Spinal cord (tissue), 10 donors: Measurements from ENCODE around the gene SEZ6L2. TPM values are rescaled to one million over a fixed set of nuclear protein-coding genes. Genes with fewer than 3 reads are reported as not detected.
A peak's percentile ranks its signal among the peaks of the same experiment; 100 is the strongest.

Experiments
- DNase-seq, 6 donors: peaks; one replicate each; pipeline versions ENCODE4 v3.0.0 to v3.0.0-alpha.2; 2013 to 2015; ENCODE audit warnings: low spot score in 6 of 6, low read depth in 4 of 6
- H3K27ac ChIP-seq: one replicate; pipeline ENCODE4 v1.5.1; 2013; ENCODE audit warnings: low read depth, low read length, control low read depth
- H3K27me3 ChIP-seq: one replicate; pipeline ENCODE4 v1.6.1; 2013; ENCODE audit warnings: low read length; ENCODE audit not compliant: control insufficient read depth, insufficient read depth
- H3K36me3 ChIP-seq: one replicate; pipeline ENCODE4 v1.6.1; 2013; ENCODE audit warnings: low read length; ENCODE audit not compliant: control insufficient read depth, insufficient read depth
- H3K4me1 ChIP-seq: one replicate; pipeline ENCODE4 v1.6.1; 2013; ENCODE audit warnings: low read length; ENCODE audit not compliant: control insufficient read depth, insufficient read depth
- H3K4me3 ChIP-seq: one replicate; pipeline ENCODE4 v1.5.1; 2013; ENCODE audit warnings: low read depth, low read length, control low read depth
- H3K9me3 ChIP-seq: one replicate; pipeline ENCODE4 v1.6.1; 2013; ENCODE audit warnings: low read length; ENCODE audit not compliant: control insufficient read depth, insufficient read depth
- WGBS: methylation state at CpG from one replicate; pipeline ENCODE4 v1.1.5; 2013; ENCODE audit warnings: missing lambda C conversion rate; ENCODE audit not compliant: insufficient coverage; 5-methylcytosine and 5-hydroxymethylcytosine counted together
- polyA plus RNA-seq, 2 donors: library from polyadenylated mRNA; unstranded; fragments of 120-200 nt; gene quantifications; one replicate each; pipeline ENCODE4 v1.2.1, GENCODE V29; 2013; ENCODE audit not compliant: insufficient read length in 2 of 2
- total RNA-seq, 2 donors: library from RNA; depleted of rRNA in 1 of 2; stranded (reverse); fragments of 120-200 nt in 1 of 2; fragments of >200 nt in 1 of 2; gene quantifications; one replicate each; pipeline versions ENCODE4 v1.2.3 to v1.2.4, GENCODE V29; 2013 to 2014
- donor health status: healthy.

SEZ6L2 gene
- total and polyA plus RNA-seq, 4 donors: 32.7 to 155 (median 102) TPM

GRCh38 chr16:29848420-29849297, 50.7 kb downstream of the SEZ6L2 start:
- H3K27ac ChIP-seq: no peak overlapping the region
- H3K27me3 ChIP-seq: no peaks in the 10 kb centered on the region
- no peaks in the 10 kb centered on the region for H3K4me1 ChIP-seq
- H3K4me3 ChIP-seq: no peak overlapping the region
- 58% methylated on average over 4 of the region's 15 CpGs for WGBS
- DNase-seq: peak in 2 of 6 donors; percentile 36 to 51
- H3K36me3 ChIP-seq: peaks cover 12% of the 10 kb centered on the region
- H3K9me3 ChIP-seq: no peaks in the 10 kb centered on the region

GRCh38 chr16:29845656-29846055, 53.7 kb downstream of the SEZ6L2 start:
- Histone ChIP-seq H3K27ac (no peak overlapping the region), H3K9me3 (no peaks in the 10 kb centered on the region), H3K36me3 (peaks cover 18% of the 10 kb centered on the region), H3K27me3 (no peaks in the 10 kb centered on the region), H3K4me3 (no peak overlapping the region), H3K4me1 (no peaks in the 10 kb centered on the region)
- DNase-seq: no peak
- 80% methylated on average over 18 of the region's 18 CpGs for WGBS

GRCh38 chr16:29844575-29845331, 54.6 kb downstream of the SEZ6L2 start:
- H3K36me3 ChIP-seq: peaks cover 18% of the 10 kb centered on the region
- H3K27me3 ChIP-seq: no peaks in the 10 kb centered on the region
- H3K4me3 ChIP-seq: no peak overlapping the region
- 89% methylated on average over 27 of the region's 28 CpGs for WGBS
- no peak for DNase-seq
- H3K4me1 ChIP-seq: no peaks in the 10 kb centered on the region
- H3K27ac ChIP-seq: no peak overlapping the region
- H3K9me3 ChIP-seq: no peaks in the 10 kb centered on the region

GRCh38 chr16:29843931-29844330, 55.4 kb downstream of the SEZ6L2 start:
- H3K9me3 ChIP-seq: no peaks in the 10 kb centered on the region
- no peak for DNase-seq
- H3K27me3 ChIP-seq: no peaks in the 10 kb centered on the region
- H3K36me3 ChIP-seq: peaks cover 18% of the 10 kb centered on the region
- no peaks in the 10 kb centered on the region for H3K4me1 ChIP-seq
- WGBS: 91% methylated on average over 5 of the region's 8 CpGs
- no peak overlapping the region for H3K4me3 ChIP-seq
- H3K27ac ChIP-seq: no peak overlapping the region

- no peak overlapping the region for H3K4me3 ChIP-seq
- no peak for DNase-seq
- H3K9me3 ChIP-seq: no peaks in the 10 kb centered on the region
- H3K36me3 ChIP-seq: peaks cover 18% of the 10 kb centered on the region
- no peak overlapping the region for H3K27ac ChIP-seq
- WGBS: 89% methylated on average over 9 of the region's 9 CpGs
- no peaks in the 10 kb centered on the region for H3K27me3 ChIP-seq
- no peaks in the 10 kb centered on the region for H3K4me1 ChIP-seq
Observed at GRCh38 chr16:29842732-29843346, 56.5 kb downstream of the SEZ6L2 start.

GRCh38 chr16:29841631-29842030, 57.7 kb downstream of the SEZ6L2 start:
- Histone ChIP-seq H3K27ac (no peak overlapping the region), H3K4me3 (no peak overlapping the region), H3K9me3 (no peaks in the 10 kb centered on the region), H3K4me1 (no peaks in the 10 kb centered on the region), H3K27me3 (no peaks in the 10 kb centered on the region), H3K36me3 (peaks cover 17% of the 10 kb centered on the region)
- DNase-seq: no peak
- WGBS: 86% methylated on average over 23 of the region's 23 CpGs

GRCh38 chr16:29840240-29840639, 59.1 kb downstream of the SEZ6L2 start:
- no peak overlapping the region for H3K27ac ChIP-seq
- DNase-seq: no peak
- WGBS: 82% methylated on average over 10 of the region's 10 CpGs

GRCh38 chr16:29839822-29840221, 59.5 kb downstream of the SEZ6L2 start:
- Histone ChIP-seq H3K4me3 (no peak overlapping the region), H3K36me3 (peaks cover 12% of the 10 kb centered on the region), H3K9me3 (no peaks in the 10 kb centered on the region), H3K4me1 (no peaks in the 10 kb centered on the region), H3K27me3 (no peaks in the 10 kb centered on the region), H3K27ac (no peak overlapping the region)
- 94% methylated on average over 2 of the region's 6 CpGs for WGBS
- no peak for DNase-seq

More at GRCh38 chr16:29840240-29840639, 59.1 kb downstream of the SEZ6L2 start:
- Histone ChIP-seq H3K4me1 (no peaks in the 10 kb centered on the region), H3K9me3 (no peaks in the 10 kb centered on the region), H3K4me3 (no peak overlapping the region), H3K27me3 (no peaks in the 10 kb centered on the region), H3K36me3 (peaks cover 12% of the 10 kb centered on the region)

GRCh38 chr16:29837841-29838240, 61.5 kb downstream of the SEZ6L2 start:
- Histone ChIP-seq H3K4me3 (no peak overlapping the region), H3K36me3 (peaks cover 14% of the 10 kb centered on the region), H3K27me3 (no peaks in the 10 kb centered on the region), H3K4me1 (no peaks in the 10 kb centered on the region), H3K9me3 (no peaks in the 10 kb centered on the region), H3K27ac (no peak overlapping the region)
- DNase-seq: no peak
- WGBS: 82% methylated on average over 2 of the region's 5 CpGs
